ENCODE results near the gene SLIT3. TPM values are rescaled to one million over a fixed set of nuclear protein-coding genes. Genes with fewer than 3 reads are reported as not detected.

Gene SLIT3
- total and polyA plus RNA-seq, 9 of the 15 experiments (the other 6 are each of a cell fraction or from before 2014, with no cell fraction given) = 0.01 to 0.04 TPM; not detected in 7

GRCh38 chr5:168683927-168684295, 617.0 kb downstream of the SLIT3 start:
- H2AFZ ChIP-seq (ENCODE audit: low read depth, low read length) = peak overlapping the region; percentile 79
- intact Hi-C loops (cut with micrococcal nuclease) = loop anchor here (10.0 kb wide), 1 partner anchor 191 kb away; no protein-coding TSS in a partner anchor
- 58% methylated on average over 6 of the region's 6 CpGs for WGBS (ENCODE audit: insufficient coverage, low coverage, missing lambda C conversion rate)

More at GRCh38 chr5:168683927-168684295, 617.0 kb downstream of the SLIT3 start:
- Histone ChIP-seq H3K9me1 (ENCODE audit: control insufficient read depth, insufficient read depth, low read length) (no peaks in the 10 kb centered on the region), H3K4me3 (no peak overlapping the region), H3K79me2 (ENCODE audit: control insufficient read depth, insufficient read depth, low read length) (no peaks in the 10 kb centered on the region), H4K20me1 (replicated peaks; ENCODE audit: control insufficient read depth, insufficient read depth, low read length) (peaks cover 3% of the 10 kb centered on the region; the same call in 1 of the 2 replicates), H3K9ac (ENCODE audit: insufficient read depth in 1 of 2, low read depth in 2 of 2, low read length in 2 of 2) (no peak overlapping the region), H3K36me3 (ENCODE audit: control insufficient read depth, insufficient read depth, low read length) (no peaks in the 10 kb centered on the region), H3K9me3 (replicated peaks; ENCODE audit: control insufficient read depth, insufficient read depth, low read depth, low read length) (no peaks in the 10 kb centered on the region), H3K27me3 (ENCODE audit: control insufficient read depth in 2 of 2, insufficient read depth in 2 of 2, low read length in 2 of 2) (peaks cover 8 to 29% of the 10 kb centered on the region in 2 experiments; a peak in 3 of 5 replicates), H3K27ac (ENCODE audit: extremely low read depth, low read depth, low read length) (no peak overlapping the region), H3K4me2 (ENCODE audit: insufficient read depth, low read length) (0 out of 2 replicates have a peak overlapping the region, but pooled peaks have one; percentile 54), H3K4me1 (replicated peaks in 1 of 2; ENCODE audit: control insufficient read depth in 2 of 2, insufficient read depth in 2 of 2, low read length in 2 of 2) (no peaks in the 10 kb centered on the region; a peak in 1 of 5 replicates)
- DNase-seq (ENCODE audit: extremely low read depth in 1 of 4, low spot score in 3 of 4) (no peak), ATAC-seq (no peak), FAIRE-seq (no peak)
- TF ChIP-seq, protein P1, sequence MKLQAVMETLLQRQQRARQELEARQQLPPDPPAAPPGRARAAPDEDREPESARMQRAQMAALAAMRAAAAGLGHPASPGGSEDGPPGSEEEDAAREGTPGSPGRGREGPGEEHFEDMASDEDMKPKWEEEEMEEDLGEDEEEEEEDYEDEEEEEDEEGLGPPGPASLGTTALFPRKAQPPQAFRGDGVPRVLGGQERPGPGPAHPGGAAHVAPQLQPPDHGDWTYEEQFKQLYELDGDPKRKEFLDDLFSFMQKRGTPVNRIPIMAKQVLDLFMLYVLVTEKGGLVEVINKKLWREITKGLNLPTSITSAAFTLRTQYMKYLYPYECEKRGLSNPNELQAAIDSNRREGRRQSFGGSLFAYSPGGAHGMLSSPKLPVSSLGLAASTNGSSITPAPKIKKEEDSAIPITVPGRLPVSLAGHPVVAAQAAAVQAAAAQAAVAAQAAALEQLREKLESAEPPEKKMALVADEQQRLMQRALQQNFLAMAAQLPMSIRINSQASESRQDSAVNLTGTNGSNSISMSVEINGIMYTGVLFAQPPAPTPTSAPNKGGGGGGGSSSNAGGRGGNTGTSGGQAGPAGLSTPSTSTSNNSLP (IDR thresholded peaks at IDR 0.05; ENCODE audit: borderline replicate concordance, low read depth, low read length) = no peak
- ChIA-PET CTCF (ENCODE audit: low intra/inter-chr PET ratio) (no interaction called here), POLR2A (no interaction called here)
- in situ Hi-C loops (cut with MboI) = no loop called here
- no TSS peak for BruUV-seq (replicated peaks)
